Adrenal gland (tissue), 12 donors: ENCODE results near the gene PRKCH. TPM values are rescaled to one million over a fixed set of nuclear protein-coding genes. Genes with fewer than 3 reads are reported as not detected.

ENCODE experiments used
- DNase-seq, 7 donors: peaks; one replicate each; pipeline ENCODE4 v3.0.0-alpha.2; 2019 to 2020
- H3K27ac ChIP-seq, 5 donors: fragments of 200-600 bp; sonication (generic) in 4 of 5; 1 replicate in 3 of 5; 2 replicates in 2 of 5; pipeline versions ENCODE4 v1.5.1 to v1.8.0; 2016 to 2020; ENCODE audit warnings: mild to moderate bottlenecking in 1 of 5
- H3K27me3 ChIP-seq: fragments of 200-600 bp; 2 replicates; pipeline ENCODE4 v1.8.0; 2021
- H3K36me3 ChIP-seq, 2 donors: fragments of 200-600 bp; replicated peaks in 1 of 2; 1 replicate in 1 of 2; 2 replicates in 1 of 2; pipeline versions ENCODE4 v1.5.1 to v1.8.0; 2018 to 2022
- H3K4me1 ChIP-seq, 2 donors: fragments of 200-600 bp; replicated peaks in 1 of 2; 1 replicate in 1 of 2; 2 replicates in 1 of 2; pipeline versions ENCODE4 v1.5.1 to v1.8.0; 2018 to 2021
- H3K4me3 ChIP-seq, 4 donors: fragments of 200-600 bp; sonication (generic) in 3 of 4; one replicate each; pipeline ENCODE4 v1.5.1; 2016 to 2018
- H3K9me3 ChIP-seq, 3 donors: fragments of 200-600 bp; sonication (generic) in 1 of 3; replicated peaks in 1 of 3; 1 replicate in 2 of 3; 2 replicates in 1 of 3; pipeline versions ENCODE4 v1.5.1 to v1.8.0; 2016 to 2021
- POLR2A ChIP-seq, 2 donors: fragments of 450-650 bp; IDR thresholded peaks; one replicate each; pipeline ENCODE4 v1.6.1; 2017; ENCODE audit warnings: antibody characterized with exemption in 2 of 2, mild to moderate bottlenecking in 2 of 2, moderate library complexity in 1 of 2
- WGBS, 4 donors: extraction: QIAGEN DNeasy Blood & Tissue Kit in 2 of 4; methylation state at CpG; one replicate each; pipeline versions ENCODE4 v1.1.5 to v1.1.7; 2013 to 2017; 5-methylcytosine and 5-hydroxymethylcytosine counted together
- intact Hi-C, 2 donors: fragments of 100-400 bp; cut with DNase I; formaldehyde crosslinking; loops; one replicate each; pipeline versions ENCODE4 v1.14.1 to v1.15.0; 2022 to 2023
- polyA plus RNA-seq, 3 donors: library from polyadenylated mRNA; stranded (reverse); fragments of 200-250 nt in 2 of 3; fragments of 350-450 nt in 1 of 3; fragmentation: Illumina TruSeq in 1 of 3; extraction: RNeasy Lipid Tissue Mini Kit (QIAGEN cat#74804) in 1 of 3; gene quantifications; one replicate each; pipeline ENCODE4 v1.2.3, GENCODE V29; 2013 to 2014
- total RNA-seq, 9 donors: library from RNA; depleted of rRNA in 4 of 9; stranded (reverse); fragments of >200 nt in 4 of 9; fragments of 120-200 nt in 1 of 9; fragmentation: NEBNext Ultra II Directional in 1 of 9; extraction: Animal tissue kit (Norgen Biotek cat#: 25700) in 1 of 9; gene quantifications; one replicate each; pipeline versions ENCODE4 v1.1.0 to v1.2.4, GENCODE V29; 2013 to 2023
- TF ChIP-seq, protein P1 (sequence below), 6 experiments: fragments of 450-650 bp in 4 of 6; fragments of 200-600 bp in 2 of 6; sonication (generic) in 1 of 6; IDR thresholded peaks; 1 replicate in 5 of 6; 2 replicates in 1 of 6; pipeline versions ENCODE4 v1.5.1 to v1.8.0; 2016 to 2021; ENCODE audit warnings: antibody characterized with exemption in 6 of 6, mild to moderate bottlenecking in 2 of 6, moderate library complexity in 1 of 6
- donor health status: healthy with polysubstance abuse.
- donor health status: Bipolar disorder and iron deficiency.
- donor health status: DM: yes; HTN: yes; CAD: no.
- donor health status: DM: no; HTN: no; CAD: no.
- donor health status: DM: no; HTN: no; CAD: no.
- donor health status: DM: yes; HTN: yes; CAD: no.

PRKCH gene
- total and polyA plus RNA-seq, 12 donors: 7.8 to 28.1 (median 17.0) TPM

- Histone ChIP-seq H3K36me3 (no peaks in the 10 kb centered on the region), H3K27ac (no peak overlapping the region), H3K9me3 (no peaks in the 10 kb centered on the region), H3K27me3 (no peaks in the 10 kb centered on the region), H3K4me1 (peaks cover 32 to 46% of the 10 kb centered on the region in 2 donors), H3K4me3 (no peak overlapping the region)
- intact Hi-C loops: loop anchor here in 1 of 2 donors (10.0 kb wide), 1 partner anchor 82 kb away; no protein-coding TSS in a partner anchor
- DNase-seq: no peak
- WGBS, 4 donors: 95 to 99% (median 97%) methylated on average over 4 of the region's 4 CpGs
- TF ChIP-seq POLR2A (IDR thresholded peaks at IDR 0.05): no peak
- TF ChIP-seq, protein P1, sequence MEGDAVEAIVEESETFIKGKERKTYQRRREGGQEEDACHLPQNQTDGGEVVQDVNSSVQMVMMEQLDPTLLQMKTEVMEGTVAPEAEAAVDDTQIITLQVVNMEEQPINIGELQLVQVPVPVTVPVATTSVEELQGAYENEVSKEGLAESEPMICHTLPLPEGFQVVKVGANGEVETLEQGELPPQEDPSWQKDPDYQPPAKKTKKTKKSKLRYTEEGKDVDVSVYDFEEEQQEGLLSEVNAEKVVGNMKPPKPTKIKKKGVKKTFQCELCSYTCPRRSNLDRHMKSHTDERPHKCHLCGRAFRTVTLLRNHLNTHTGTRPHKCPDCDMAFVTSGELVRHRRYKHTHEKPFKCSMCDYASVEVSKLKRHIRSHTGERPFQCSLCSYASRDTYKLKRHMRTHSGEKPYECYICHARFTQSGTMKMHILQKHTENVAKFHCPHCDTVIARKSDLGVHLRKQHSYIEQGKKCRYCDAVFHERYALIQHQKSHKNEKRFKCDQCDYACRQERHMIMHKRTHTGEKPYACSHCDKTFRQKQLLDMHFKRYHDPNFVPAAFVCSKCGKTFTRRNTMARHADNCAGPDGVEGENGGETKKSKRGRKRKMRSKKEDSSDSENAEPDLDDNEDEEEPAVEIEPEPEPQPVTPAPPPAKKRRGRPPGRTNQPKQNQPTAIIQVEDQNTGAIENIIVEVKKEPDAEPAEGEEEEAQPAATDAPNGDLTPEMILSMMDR (IDR thresholded peaks at IDR 0.05): no peak
Observed at GRCh38 chr14:61556455-61556854, 235.1 kb downstream of the PRKCH start.

DNA sequence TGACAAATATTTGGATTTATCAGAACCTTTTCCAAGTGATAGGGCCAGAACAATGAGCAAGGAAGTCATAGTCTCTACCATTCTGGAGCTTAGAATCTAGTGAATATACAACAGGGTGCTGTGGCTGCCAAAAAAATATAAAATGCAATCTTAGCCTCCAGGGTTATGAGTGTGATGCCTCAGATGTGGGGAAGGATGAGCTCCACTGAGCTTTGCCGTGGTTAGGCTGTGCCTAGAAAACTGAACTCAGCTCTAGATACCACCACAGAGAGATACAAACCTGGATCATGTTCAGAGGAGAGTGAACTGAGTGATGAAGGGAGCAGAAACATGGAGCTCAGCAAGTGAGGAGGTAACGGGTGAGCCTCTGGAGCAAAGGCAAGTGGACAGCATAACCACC is 235.9 kb downstream of the PRKCH start:
- intact Hi-C loops: loop anchor here in 1 of 2 donors (10.0 kb wide), 1 partner anchor 82 kb away; no protein-coding TSS in a partner anchor
- no peaks in the 10 kb centered on the region for H3K27me3 ChIP-seq
- no peak overlapping the region for H3K27ac ChIP-seq
- peaks cover 39 to 50% of the 10 kb centered on the region in 2 donors for H3K4me1 ChIP-seq
- no peaks in the 10 kb centered on the region for H3K36me3 ChIP-seq
- H3K9me3 ChIP-seq: no peaks in the 10 kb centered on the region
- TF ChIP-seq, protein P1 (IDR thresholded peaks at IDR 0.05): no peak
- no peak for TF ChIP-seq POLR2A (IDR thresholded peaks at IDR 0.05)
- no peak for DNase-seq
- H3K4me3 ChIP-seq: no peak overlapping the region
- 87 to 95% (median 91%) methylated on average over 2 of the region's 2 CpGs for WGBS, 4 donors

GRCh38 chr14:61557854-61558253 is 236.5 kb downstream of the PRKCH start:
- no peaks in the 10 kb centered on the region for H3K27me3 ChIP-seq
- no peak for DNase-seq
- H3K4me3 ChIP-seq: no peak overlapping the region
- WGBS, 4 donors: 90 to 99% (median 97%) methylated on average over 2 to 5 of the region's 5 CpGs
- no peak overlapping the region for H3K27ac ChIP-seq
- H3K4me1 ChIP-seq: peaks cover 37 to 50% of the 10 kb centered on the region in 2 donors
- TF ChIP-seq, protein P1 (IDR thresholded peaks at IDR 0.05): no peak
- TF ChIP-seq POLR2A (IDR thresholded peaks at IDR 0.05): no peak
- intact Hi-C loops: loop anchor here in 1 of 2 donors (10.0 kb wide), 1 partner anchor 83 kb away; no protein-coding TSS in a partner anchor
- H3K9me3 ChIP-seq: no peaks in the 10 kb centered on the region
- H3K36me3 ChIP-seq: no peaks in the 10 kb centered on the region

DNA sequence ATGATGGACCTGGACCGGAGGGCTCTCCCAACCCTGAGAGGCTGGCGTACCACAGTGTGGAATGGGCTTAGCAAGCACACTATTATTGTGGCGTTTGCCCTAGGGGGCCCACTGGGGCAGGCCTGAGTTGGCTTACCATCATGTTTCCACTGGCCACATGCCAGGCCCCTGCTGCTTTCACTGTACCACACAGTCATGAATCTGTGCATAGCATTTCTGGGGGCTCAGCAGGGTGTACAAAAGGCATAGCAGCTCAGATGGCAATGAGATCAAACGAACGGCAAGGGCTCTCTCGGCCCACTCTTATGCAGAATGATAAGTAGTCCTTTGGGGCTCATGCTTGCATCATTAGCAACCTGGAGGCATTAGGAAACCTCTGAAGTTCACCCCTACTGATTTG is 236.9 kb downstream of the PRKCH start:
- peaks cover 36 to 50% of the 10 kb centered on the region in 2 donors for H3K4me1 ChIP-seq
- no peak overlapping the region for H3K4me3 ChIP-seq
- no peak overlapping the region for H3K27ac ChIP-seq
- TF ChIP-seq POLR2A (IDR thresholded peaks at IDR 0.05): no peak
- TF ChIP-seq, protein P1 (IDR thresholded peaks at IDR 0.05): no peak
- WGBS, 4 donors: 89 to 95% (median 92%) methylated on average over 4 to 6 of the region's 6 CpGs
- H3K36me3 ChIP-seq: no peaks in the 10 kb centered on the region
- intact Hi-C loops: loop anchor here in 1 of 2 donors (10.0 kb wide), 1 partner anchor 83 kb away; no protein-coding TSS in a partner anchor
- DNase-seq: no peak
- no peaks in the 10 kb centered on the region for H3K9me3 ChIP-seq
- no peaks in the 10 kb centered on the region for H3K27me3 ChIP-seq
